Loucy (cell line): ENCODE data around the gene SPECC1.

Experiments used
- H2AFZ ChIP-seq: fragments of 200-600 bp; sonication (generic); 2 replicates; pipeline ENCODE4 v1.6.0; 2016; ENCODE audit warnings: antibody characterized with exemption, mild to moderate bottlenecking, low read length, moderate library complexity
- H3F3A ChIP-seq: fragments of 200-600 bp; 2 replicates; pipeline ENCODE4 v1.6.0; 2016; ENCODE audit warnings: antibody characterized with exemption, low read depth, mild to moderate bottlenecking
- H3K27me3 ChIP-seq: fragments of 200-600 bp; sonication (generic); 2 replicates; pipeline ENCODE4 v1.6.1; 2014; ENCODE audit warnings: low read length, mild to moderate bottlenecking; ENCODE audit not compliant: insufficient read depth, poor library complexity, severe bottlenecking
- H3K36me3 ChIP-seq: fragments of 200-600 bp; sonication (generic); 2 replicates; pipeline ENCODE4 v1.6.1; 2016; ENCODE audit warnings: low read length; ENCODE audit not compliant: insufficient read depth
- H3K4me1 ChIP-seq: fragments of 200-600 bp; sonication (generic); 2 replicates; pipeline ENCODE4 v1.5.1; 2014; ENCODE audit warnings: low read length, mild to moderate bottlenecking; ENCODE audit not compliant: insufficient read depth, poor library complexity, severe bottlenecking
- H3K4me2 ChIP-seq: fragments of 200-600 bp; sonication (generic); 2 replicates; pipeline ENCODE4 v1.6.0; 2014; ENCODE audit warnings: antibody characterized with exemption, low read length, low read depth, mild to moderate bottlenecking; ENCODE audit not compliant: poor library complexity, severe bottlenecking
- H3K4me3 ChIP-seq: fragments of 200-600 bp; sonication (generic); 2 replicates; pipeline ENCODE4 v1.5.1; 2014; ENCODE audit warnings: low read length, mild to moderate bottlenecking, mixed read lengths; ENCODE audit not compliant: poor library complexity, severe bottlenecking
- H3K79me2 ChIP-seq: fragments of 200-600 bp; sonication (generic); 2 replicates; pipeline ENCODE4 v1.6.1; 2014; ENCODE audit warnings: low read length; ENCODE audit not compliant: insufficient read depth
- H3K9ac ChIP-seq: fragments of 200-600 bp; sonication (generic); 2 replicates; pipeline ENCODE4 v1.6.0; 2014; ENCODE audit warnings: mild to moderate bottlenecking, low read depth, low read length, moderate library complexity; ENCODE audit not compliant: poor library complexity, severe bottlenecking
- H3K9me2 ChIP-seq: fragments of 200-600 bp; sonication (generic); replicated peaks from 2 replicates; pipeline ENCODE4 v1.6.1; 2016; ENCODE audit warnings: low read depth, low read length, mixed read lengths
- H3K9me3 ChIP-seq: fragments of 200-600 bp; sonication (generic); 2 replicates; pipeline ENCODE4 v1.6.1; 2014; ENCODE audit warnings: mild to moderate bottlenecking, antibody characterized with exemption, low read length, low read depth; ENCODE audit not compliant: insufficient read depth
- H4K20me1 ChIP-seq: fragments of 200-600 bp; sonication (generic); 2 replicates; pipeline ENCODE4 v1.6.0; 2014; ENCODE audit warnings: antibody characterized with exemption, low read length, mild to moderate bottlenecking; ENCODE audit not compliant: insufficient read depth, poor library complexity, severe bottlenecking
- EZH2phosphoT487 ChIP-seq: fragments of 200-600 bp; IDR thresholded peaks from 2 replicates; pipeline ENCODE4 v1.6.1; 2018; ENCODE audit warnings: antibody characterized with exemption, mild to moderate bottlenecking, moderate library complexity, borderline replicate concordance
- TF ChIP-seq, protein P1 (sequence below): fragments of 200-600 bp; sonication (generic); conservative IDR thresholded peaks from 2 replicates; pipeline ENCODE4 v1.5.1; 2014; ENCODE audit warnings: mild to moderate bottlenecking, antibody characterized with exemption, low read length

SPECC1 gene

DNA sequence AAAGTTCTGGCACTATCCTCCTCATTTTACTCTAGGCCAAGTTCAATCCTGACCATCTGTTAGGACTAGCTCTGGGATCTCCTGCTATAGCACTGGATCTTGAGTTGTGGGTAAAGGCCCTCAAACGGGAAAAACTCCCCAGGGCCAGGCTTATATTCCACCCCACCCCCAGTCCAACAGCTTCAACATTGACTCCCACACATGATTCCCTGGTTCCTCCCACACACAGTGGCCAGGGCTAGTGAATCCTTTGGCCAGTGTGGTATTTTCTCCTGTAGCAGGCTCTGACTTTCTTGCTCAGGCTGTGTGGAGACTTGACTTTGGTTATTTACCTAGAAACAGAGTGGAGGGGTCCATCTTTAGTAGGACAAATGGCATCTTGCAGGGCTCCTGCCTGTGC is 21.3 kb upstream of the SPECC1 start:
- 0 out of 2 replicates have a peak overlapping the region, but pooled peaks have one; percentile 6 for H2AFZ ChIP-seq
- no peaks in the 10 kb centered on the region for H3K36me3 ChIP-seq
- no peaks in the 10 kb centered on the region for H4K20me1 ChIP-seq
- H3F3A ChIP-seq = no peaks in the 10 kb centered on the region
- H3K79me2 ChIP-seq = no peaks in the 10 kb centered on the region
- H3K4me3 ChIP-seq = no peak overlapping the region
- no peaks in the 10 kb centered on the region for H3K9me2 ChIP-seq
- no peaks in the 10 kb centered on the region for H3K27me3 ChIP-seq
- H3K9ac ChIP-seq = no peak overlapping the region
- H3K9me3 ChIP-seq = no peaks in the 10 kb centered on the region
- TF ChIP-seq, protein P1, sequence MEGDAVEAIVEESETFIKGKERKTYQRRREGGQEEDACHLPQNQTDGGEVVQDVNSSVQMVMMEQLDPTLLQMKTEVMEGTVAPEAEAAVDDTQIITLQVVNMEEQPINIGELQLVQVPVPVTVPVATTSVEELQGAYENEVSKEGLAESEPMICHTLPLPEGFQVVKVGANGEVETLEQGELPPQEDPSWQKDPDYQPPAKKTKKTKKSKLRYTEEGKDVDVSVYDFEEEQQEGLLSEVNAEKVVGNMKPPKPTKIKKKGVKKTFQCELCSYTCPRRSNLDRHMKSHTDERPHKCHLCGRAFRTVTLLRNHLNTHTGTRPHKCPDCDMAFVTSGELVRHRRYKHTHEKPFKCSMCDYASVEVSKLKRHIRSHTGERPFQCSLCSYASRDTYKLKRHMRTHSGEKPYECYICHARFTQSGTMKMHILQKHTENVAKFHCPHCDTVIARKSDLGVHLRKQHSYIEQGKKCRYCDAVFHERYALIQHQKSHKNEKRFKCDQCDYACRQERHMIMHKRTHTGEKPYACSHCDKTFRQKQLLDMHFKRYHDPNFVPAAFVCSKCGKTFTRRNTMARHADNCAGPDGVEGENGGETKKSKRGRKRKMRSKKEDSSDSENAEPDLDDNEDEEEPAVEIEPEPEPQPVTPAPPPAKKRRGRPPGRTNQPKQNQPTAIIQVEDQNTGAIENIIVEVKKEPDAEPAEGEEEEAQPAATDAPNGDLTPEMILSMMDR = no peak
- TF ChIP-seq EZH2phosphoT487 = no peak
- H3K4me2 ChIP-seq = no peak overlapping the region
- H3K4me1 ChIP-seq = no peaks in the 10 kb centered on the region

DNA sequence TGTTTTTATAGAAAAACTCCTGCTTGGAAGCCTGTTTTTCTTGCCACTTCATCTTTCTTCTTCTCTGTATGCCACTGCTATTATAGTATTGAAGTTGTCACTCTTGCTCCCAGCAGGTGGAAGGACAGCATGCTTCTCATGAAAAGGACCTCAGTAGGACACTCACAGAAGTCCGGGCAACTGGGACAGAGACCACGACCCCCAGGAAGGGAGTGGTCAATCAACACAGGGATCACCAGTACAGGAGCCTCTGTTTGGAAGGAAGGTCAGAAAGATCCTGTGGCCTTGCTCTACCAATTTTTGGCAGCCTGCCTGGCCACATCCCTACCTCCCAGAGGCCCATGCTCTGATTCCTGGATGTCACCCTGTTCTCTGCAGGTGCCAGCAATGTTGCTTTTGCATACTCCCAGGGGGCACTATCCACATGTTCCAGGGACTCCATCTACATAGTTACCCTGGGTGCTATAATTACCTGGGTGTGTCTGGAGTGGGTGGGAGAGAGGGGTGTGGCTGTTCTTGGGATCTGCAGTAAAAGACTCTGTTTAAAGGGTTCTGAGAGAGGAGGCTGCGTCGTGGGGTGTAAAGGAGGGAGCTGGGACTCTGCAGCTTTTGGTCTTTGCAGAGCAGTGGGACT is 17.8 kb upstream of the SPECC1 start:
- no peaks in the 10 kb centered on the region for H3K79me2 ChIP-seq
- no peak overlapping the region for H3K4me3 ChIP-seq
- H4K20me1 ChIP-seq = no peaks in the 10 kb centered on the region
- no peak overlapping the region for H3K4me2 ChIP-seq
- H3K4me1 ChIP-seq = no peaks in the 10 kb centered on the region
- H3K9me2 ChIP-seq = no peaks in the 10 kb centered on the region
- H3K36me3 ChIP-seq = no peaks in the 10 kb centered on the region
- no peak for TF ChIP-seq EZH2phosphoT487
- TF ChIP-seq, protein P1 = no peak
- no peaks in the 10 kb centered on the region for H3K9me3 ChIP-seq
- no peaks in the 10 kb centered on the region for H3F3A ChIP-seq
- H3K9ac ChIP-seq = no peak overlapping the region
- no peak overlapping the region for H2AFZ ChIP-seq
- no peaks in the 10 kb centered on the region for H3K27me3 ChIP-seq

DNA sequence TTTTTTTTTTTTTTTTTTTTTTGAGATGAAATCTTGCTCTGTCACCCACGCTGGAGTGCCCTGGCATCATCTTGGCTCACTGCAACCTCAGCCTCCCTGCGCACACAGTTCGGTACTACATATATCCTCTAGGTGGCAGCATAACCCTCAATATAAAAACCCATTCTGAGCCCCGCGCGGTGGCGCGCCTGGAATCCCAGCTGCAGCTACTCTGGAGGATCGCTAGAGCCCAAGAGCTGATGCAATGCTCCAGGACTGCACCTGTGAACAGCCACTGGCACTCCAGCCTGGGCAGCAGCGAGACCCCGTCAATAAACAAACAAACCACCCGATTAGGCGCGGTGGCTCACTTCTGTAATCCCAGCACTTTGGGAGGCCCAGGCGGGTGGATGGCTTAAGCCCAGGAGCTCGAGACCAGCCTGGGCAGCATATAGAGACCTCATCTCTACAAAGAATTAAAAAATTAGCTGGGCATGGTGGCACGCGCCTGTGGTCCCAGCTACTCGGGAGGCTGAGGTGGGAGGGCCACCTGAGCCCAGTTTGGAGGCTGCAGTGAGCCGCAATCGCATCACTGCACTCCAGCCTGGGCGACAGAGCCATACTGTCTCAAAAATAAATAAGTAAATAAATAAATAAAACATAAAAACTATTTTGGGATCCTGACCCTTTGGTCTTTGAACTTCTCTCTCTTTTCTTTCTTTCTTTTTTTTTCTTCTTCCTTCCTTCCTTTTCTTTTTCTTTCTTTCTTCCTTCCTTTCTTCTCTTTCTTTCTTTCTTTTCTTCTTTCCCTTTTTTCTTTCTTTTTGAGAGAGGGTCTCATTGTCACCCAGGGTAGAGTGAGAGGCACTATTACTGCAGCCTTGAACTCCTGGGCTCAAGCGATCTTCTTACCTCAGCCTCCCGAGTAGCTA is 16.1 kb upstream of the SPECC1 start:
- no peaks in the 10 kb centered on the region for H3K27me3 ChIP-seq
- no peaks in the 10 kb centered on the region for H3K79me2 ChIP-seq
- H3K4me2 ChIP-seq = peak overlapping the region; percentile 59
- H4K20me1 ChIP-seq = no peaks in the 10 kb centered on the region
- TF ChIP-seq, protein P1 = peak; percentile 75
- no peak for TF ChIP-seq EZH2phosphoT487
- no peaks in the 10 kb centered on the region for H3K4me1 ChIP-seq
- peak overlapping the region; percentile 44 for H3K4me3 ChIP-seq
- peak overlapping the region; percentile 76 for H2AFZ ChIP-seq
- H3K9me2 ChIP-seq = no peaks in the 10 kb centered on the region
- H3K9ac ChIP-seq = no peak overlapping the region
- no peaks in the 10 kb centered on the region for H3K36me3 ChIP-seq
- H3K9me3 ChIP-seq = no peaks in the 10 kb centered on the region
- no peaks in the 10 kb centered on the region for H3F3A ChIP-seq
